B cell (primary cell): ENCODE results near the gene PTPMT1.

ENCODE experiments used
- CTCF ChIP-seq: fragments of 200-600 bp; IDR thresholded peaks from one replicate; pipeline ENCODE4 v1.8.0; 2022; ENCODE audit warnings: antibody characterized with exemption, mild to moderate bottlenecking
- EZH2 ChIP-seq: IDR thresholded peaks from 2 replicates; pipeline ENCODE4 v1.6.1; 2012; ENCODE audit warnings: borderline replicate concordance, low read depth, mild to moderate bottlenecking, moderate library complexity, low read length; ENCODE audit not compliant: insufficient read depth, poor library complexity, severe bottlenecking

GRCh38 chr11:47572715-47573255 is 7.4 kb downstream of the PTPMT1 start:
- TF ChIP-seq CTCF, result no peak
- no peak for TF ChIP-seq EZH2
